ENCODE data around the gene R3HDM2.

DNA sequence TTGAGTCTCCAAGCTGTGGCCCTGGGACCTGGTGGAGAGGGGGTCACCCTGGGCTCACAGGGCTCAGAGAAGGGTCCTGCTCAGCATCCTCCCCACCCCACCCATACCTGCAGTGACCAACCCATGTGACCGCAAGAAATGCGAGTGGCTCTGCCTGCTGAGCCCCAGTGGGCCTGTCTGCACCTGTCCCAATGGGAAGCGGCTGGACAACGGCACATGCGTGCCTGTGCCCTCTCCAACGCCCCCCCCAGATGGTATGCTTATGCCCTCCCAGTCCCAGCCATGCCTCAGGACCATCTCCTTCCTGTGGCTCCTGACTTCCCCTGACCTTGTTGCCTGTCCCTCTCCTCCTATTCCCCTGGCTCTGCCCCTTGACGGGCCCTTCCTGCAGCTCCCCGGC lies 220.9 kb downstream of the R3HDM2 start:
- TF ChIP-seq EZH2 (IDR thresholded peaks at IDR 0.05; ENCODE audit: borderline replicate concordance, low read depth, low read length, severe bottlenecking) (no peak), CTCF (IDR thresholded peaks at IDR 0.05; ENCODE audit: borderline replicate concordance, extremely low read depth, low read length, poor library complexity, severe bottlenecking) (no peak)
